ENCODE data around the gene ILRUN. TPM values are rescaled to one million over a fixed set of nuclear protein-coding genes. Genes with fewer than 3 reads are reported as not detected.
A peak's percentile ranks its signal among the peaks of the same experiment; 100 is the strongest.

Gene ILRUN
- total and polyA plus RNA-seq, 2 donors (not counting 1 experiment from before 2014, with no cell fraction given): 30.1 to 71.3 TPM

GRCh38 chr6:34695729-34696188, 808 bp downstream of the ILRUN start:
- ATAC-seq (ENCODE audit: low read depth) (no peak), DNase-seq (no peak)
- Histone ChIP-seq H3K4me2 (replicated peaks; ENCODE audit: low read depth, low read length, poor library complexity, severe bottlenecking) (peak overlapping the region; percentile 97), H3K9ac (ENCODE audit: low read length) (peak overlapping the region; percentile 99), H3K79me2 (ENCODE audit: control insufficient read depth, insufficient read depth, low read length) (peaks cover 65% of the 10 kb centered on the region), H3K27ac (ENCODE audit: low read length in 2 of 2) (peak overlapping the region; percentile 82 to 95), H3K4me1 (ENCODE audit: control insufficient read depth in 2 of 2, insufficient read depth in 2 of 2, low read length in 2 of 2) (peaks cover 31 to 44% of the 10 kb centered on the region in 2 donors), H3K36me3 (replicated peaks in 1 of 2; ENCODE audit: control extremely low read depth in 1 of 2, control insufficient read depth in 1 of 2, extremely low read depth in 1 of 2, insufficient read depth in 2 of 2, low read length in 1 of 2) (no peaks in the 10 kb centered on the region), H3K4me3 (ENCODE audit: control extremely low read depth in 1 of 5, extremely low read depth in 1 of 5, insufficient read depth in 1 of 5, low read depth in 2 of 5, low read length in 4 of 5) (peak overlapping the region; percentile 81 to 98 (median 97)), H3K27me3 (replicated peaks in 1 of 4; ENCODE audit: control extremely low read depth in 1 of 4, control insufficient read depth in 3 of 4, insufficient read depth in 4 of 4, low read length in 3 of 4) (no peaks in the 10 kb centered on the region), H4K20me1 (ENCODE audit: control insufficient read depth, insufficient read depth, low read length, poor library complexity, severe bottlenecking) (peaks cover 20% of the 10 kb centered on the region), H2AFZ (ENCODE audit: insufficient read depth, low read depth, low read length, poor library complexity, severe bottlenecking) (peak overlapping the region; percentile 89), H3K9me3 (ENCODE audit: control extremely low read depth in 1 of 3, control insufficient read depth in 2 of 3, insufficient read depth in 1 of 3, low read length in 2 of 3) (no peaks in the 10 kb centered on the region)
- no peaks in the 10 kb centered on the region for H3K9me3 Mint-ChIP-seq (ENCODE audit: insufficient read depth)
- no peak for TF ChIP-seq CTCF (IDR thresholded peaks at IDR 0.05)
- no peak for TF ChIP-seq EZH2 (IDR thresholded peaks at IDR 0.05; ENCODE audit: borderline replicate concordance, insufficient read depth, low read depth, low read length, poor library complexity, severe bottlenecking)
- H3K4me3 Mint-ChIP-seq: peak overlapping the region; percentile 96
- CTCF ChIA-PET: interaction anchor here (0.6 to 1.2 kb wide), 4 partner anchors 12 to 494 kb away, joined by 3 to 8 read pairs (median 3); no protein-coding TSS in a partner anchor
- POLR2A ChIA-PET: interaction anchor here (0.6 to 3.1 kb wide), 3 partner anchors 22 to 38 kb away, joined by 6 to 32 read pairs (median 6); no protein-coding TSS in a partner anchor
- intact Hi-C loops (cut with micrococcal nuclease): loop anchor here (1.0 to 10.0 kb wide), 5 partner anchors 21 to 461 kb away; partner anchors contain the start of genes ANKS1A, HMGA1 and TAF11
- no peaks in the 10 kb centered on the region for H3K27me3 Mint-ChIP-seq
- 37% methylated on average over 5 of the region's 5 CpGs for WGBS (ENCODE audit: insufficient coverage)
- H3K4me1 Mint-ChIP-seq: peaks cover 48% of the 10 kb centered on the region
- peak overlapping the region; percentile 99 for H3K27ac Mint-ChIP-seq

- Histone ChIP-seq H3K27ac (ENCODE audit: low read length in 2 of 2) (peak overlapping the region in 1 of 2 donors; percentile 43), H3K4me2 (replicated peaks; ENCODE audit: low read depth, low read length, poor library complexity, severe bottlenecking) (no peak overlapping the region), H4K20me1 (ENCODE audit: control insufficient read depth, insufficient read depth, low read length, poor library complexity, severe bottlenecking) (peaks cover 26% of the 10 kb centered on the region), H3K9me3 (ENCODE audit: control extremely low read depth in 1 of 3, control insufficient read depth in 2 of 3, insufficient read depth in 1 of 3, low read length in 2 of 3) (no peaks in the 10 kb centered on the region), H3K9ac (ENCODE audit: low read length) (no peak overlapping the region), H2AFZ (ENCODE audit: insufficient read depth, low read depth, low read length, poor library complexity, severe bottlenecking) (no peak overlapping the region), H3K27me3 (replicated peaks in 1 of 4; ENCODE audit: control extremely low read depth in 1 of 4, control insufficient read depth in 3 of 4, insufficient read depth in 4 of 4, low read length in 3 of 4) (no peaks in the 10 kb centered on the region), H3K79me2 (ENCODE audit: control insufficient read depth, insufficient read depth, low read length) (peaks cover 96% of the 10 kb centered on the region), H3K36me3 (replicated peaks in 1 of 2; ENCODE audit: control extremely low read depth in 1 of 2, control insufficient read depth in 1 of 2, extremely low read depth in 1 of 2, insufficient read depth in 2 of 2, low read length in 1 of 2) (peaks cover 0 to 12% of the 10 kb centered on the region in 2 experiments), H3K4me1 (ENCODE audit: control insufficient read depth in 2 of 2, insufficient read depth in 2 of 2, low read length in 2 of 2) (peaks cover 31 to 43% of the 10 kb centered on the region in 2 donors), H3K4me3 (ENCODE audit: control extremely low read depth in 1 of 5, extremely low read depth in 1 of 5, insufficient read depth in 1 of 5, low read depth in 2 of 5, low read length in 4 of 5) (no peak overlapping the region)
- Mint-ChIP-seq H3K4me3 (no peak overlapping the region), H3K27ac (no peak overlapping the region), H3K27me3 (no peaks in the 10 kb centered on the region), H3K9me3 (ENCODE audit: insufficient read depth) (no peaks in the 10 kb centered on the region), H3K4me1 (peaks cover 66% of the 10 kb centered on the region)
- POLR2A ChIA-PET: no interaction called here
- ATAC-seq (ENCODE audit: low read depth): no peak
- CTCF ChIA-PET: no interaction called here
- WGBS (ENCODE audit: insufficient coverage): no CpG with 5 or more reads among the region's 4 CpGs
- DNase-seq: no peak
- intact Hi-C loops (cut with micrococcal nuclease): loop anchor here (10.0 kb wide), 1 partner anchor 457 kb away; the partner anchor contains the start of gene HMGA1
- no peak for TF ChIP-seq EZH2 (IDR thresholded peaks at IDR 0.05; ENCODE audit: borderline replicate concordance, insufficient read depth, low read depth, low read length, poor library complexity, severe bottlenecking)
Observed at GRCh38 chr6:34692280-34692679, 4.3 kb downstream of the ILRUN start.
